ENCODE results near the gene PROZ. TPM values are rescaled to one million over a fixed set of nuclear protein-coding genes. Genes with fewer than 3 reads are reported as not detected.

Gene PROZ
- total RNA-seq, 1 donor from 2014 or later: not detected

GRCh38 chr13:113209759-113210421 is 51.4 kb downstream of the PROZ start:
- no peaks in the 10 kb centered on the region for H3K9me3 Mint-ChIP-seq (ENCODE audit: low read depth)
- peaks cover 18% of the 10 kb centered on the region for H3K4me1 Mint-ChIP-seq (ENCODE audit: low read depth)
- DNase-seq (ENCODE audit: low spot score, unreplicated experiment): peak; percentile 58
- TF ChIP-seq, protein P1, sequence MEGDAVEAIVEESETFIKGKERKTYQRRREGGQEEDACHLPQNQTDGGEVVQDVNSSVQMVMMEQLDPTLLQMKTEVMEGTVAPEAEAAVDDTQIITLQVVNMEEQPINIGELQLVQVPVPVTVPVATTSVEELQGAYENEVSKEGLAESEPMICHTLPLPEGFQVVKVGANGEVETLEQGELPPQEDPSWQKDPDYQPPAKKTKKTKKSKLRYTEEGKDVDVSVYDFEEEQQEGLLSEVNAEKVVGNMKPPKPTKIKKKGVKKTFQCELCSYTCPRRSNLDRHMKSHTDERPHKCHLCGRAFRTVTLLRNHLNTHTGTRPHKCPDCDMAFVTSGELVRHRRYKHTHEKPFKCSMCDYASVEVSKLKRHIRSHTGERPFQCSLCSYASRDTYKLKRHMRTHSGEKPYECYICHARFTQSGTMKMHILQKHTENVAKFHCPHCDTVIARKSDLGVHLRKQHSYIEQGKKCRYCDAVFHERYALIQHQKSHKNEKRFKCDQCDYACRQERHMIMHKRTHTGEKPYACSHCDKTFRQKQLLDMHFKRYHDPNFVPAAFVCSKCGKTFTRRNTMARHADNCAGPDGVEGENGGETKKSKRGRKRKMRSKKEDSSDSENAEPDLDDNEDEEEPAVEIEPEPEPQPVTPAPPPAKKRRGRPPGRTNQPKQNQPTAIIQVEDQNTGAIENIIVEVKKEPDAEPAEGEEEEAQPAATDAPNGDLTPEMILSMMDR (IDR thresholded peaks at IDR 0.05; ENCODE audit: unreplicated experiment): no peak
- peak overlapping the region; percentile 81 for H3K4me3 Mint-ChIP-seq (ENCODE audit: low read depth)
- H3K36me3 Mint-ChIP-seq (ENCODE audit: insufficient read depth): peaks cover 11% of the 10 kb centered on the region
- H3K27ac Mint-ChIP-seq: peak overlapping the region; percentile 90
- H3K27me3 Mint-ChIP-seq: no peaks in the 10 kb centered on the region

GRCh38 chr13:113210833-113211232 is 52.4 kb downstream of the PROZ start:
- Mint-ChIP-seq H3K4me1 (ENCODE audit: low read depth) (peaks cover 18% of the 10 kb centered on the region), H3K36me3 (ENCODE audit: insufficient read depth) (peaks cover 7% of the 10 kb centered on the region), H3K27me3 (no peaks in the 10 kb centered on the region), H3K4me3 (ENCODE audit: low read depth) (peak overlapping the region; percentile 81), H3K27ac (no peak overlapping the region), H3K9me3 (ENCODE audit: low read depth) (no peaks in the 10 kb centered on the region)
- no peak for DNase-seq (ENCODE audit: low spot score, unreplicated experiment)
- TF ChIP-seq, protein P1 (IDR thresholded peaks at IDR 0.05; ENCODE audit: unreplicated experiment): no peak

DNA sequence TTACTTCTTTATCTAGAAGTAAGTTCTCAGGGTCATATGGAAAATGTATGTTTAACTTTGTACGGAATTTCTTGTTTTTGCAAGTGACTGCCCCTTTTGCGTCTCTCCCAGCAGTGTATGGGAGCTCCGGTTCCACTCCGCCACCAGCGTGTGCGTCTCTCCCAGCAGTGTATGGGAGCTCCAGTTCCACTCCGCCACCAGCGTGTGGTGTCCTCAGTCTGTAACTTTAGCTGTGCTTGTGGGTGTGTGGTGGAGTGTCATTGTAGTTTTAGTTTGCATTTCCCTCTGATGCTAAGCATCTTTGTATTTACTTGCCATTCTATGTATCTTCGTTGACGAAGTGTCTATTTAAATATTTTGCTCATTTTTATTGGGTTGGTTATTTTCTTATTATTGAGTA is 53.3 kb downstream of the PROZ start:
- DNase-seq (ENCODE audit: low spot score, unreplicated experiment): no peak
- TF ChIP-seq, protein P1 (IDR thresholded peaks at IDR 0.05; ENCODE audit: unreplicated experiment): peak; percentile 32

GRCh38 chr13:113216254-113217048 is 58.0 kb downstream of the PROZ start:
- no peak for DNase-seq (ENCODE audit: low spot score, unreplicated experiment)
- Mint-ChIP-seq H3K4me1 (ENCODE audit: low read depth) (peaks cover 5% of the 10 kb centered on the region), H3K27ac (no peak overlapping the region), H3K36me3 (ENCODE audit: insufficient read depth) (peaks cover 10% of the 10 kb centered on the region), H3K9me3 (ENCODE audit: low read depth) (no peaks in the 10 kb centered on the region), H3K4me3 (ENCODE audit: low read depth) (no peak overlapping the region), H3K27me3 (no peaks in the 10 kb centered on the region)
- TF ChIP-seq, protein P1 (IDR thresholded peaks at IDR 0.05; ENCODE audit: unreplicated experiment): no peak

More for the DNA sequence above, 53.3 kb downstream of the PROZ start:
- H3K4me1 Mint-ChIP-seq (ENCODE audit: low read depth): peaks cover 17% of the 10 kb centered on the region
- peaks cover 7% of the 10 kb centered on the region for H3K36me3 Mint-ChIP-seq (ENCODE audit: insufficient read depth)
- H3K4me3 Mint-ChIP-seq (ENCODE audit: low read depth): peak overlapping the region; percentile 81
- H3K9me3 Mint-ChIP-seq (ENCODE audit: low read depth): no peaks in the 10 kb centered on the region
- H3K27me3 Mint-ChIP-seq: no peaks in the 10 kb centered on the region
- no peak overlapping the region for H3K27ac Mint-ChIP-seq

DNA sequence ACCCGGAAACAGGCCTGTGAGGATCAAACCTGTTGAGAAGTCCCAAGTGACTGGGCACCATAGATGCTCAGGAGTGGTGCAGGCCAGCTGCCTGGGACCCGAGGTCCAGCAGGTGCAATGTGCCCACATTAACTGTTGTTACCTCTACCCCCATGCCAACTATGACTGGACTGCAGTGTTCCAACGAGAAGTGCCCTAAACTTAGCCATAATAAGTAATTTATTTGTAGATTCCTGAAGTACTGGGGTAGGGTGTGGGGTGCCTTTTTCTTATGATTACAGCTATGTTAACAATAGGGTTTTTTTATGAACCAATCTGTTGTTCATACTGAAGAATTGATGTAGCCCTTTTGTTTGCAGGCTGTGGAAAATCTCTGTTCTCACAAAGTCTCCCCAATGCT is 60.1 kb downstream of the PROZ start:
- TF ChIP-seq, protein P1 (IDR thresholded peaks at IDR 0.05; ENCODE audit: unreplicated experiment): no peak
- Mint-ChIP-seq H3K4me1 (ENCODE audit: low read depth) (peaks cover 5% of the 10 kb centered on the region), H3K9me3 (ENCODE audit: low read depth) (no peaks in the 10 kb centered on the region), H3K36me3 (ENCODE audit: insufficient read depth) (peaks cover 13% of the 10 kb centered on the region), H3K27ac (no peak overlapping the region), H3K4me3 (ENCODE audit: low read depth) (no peak overlapping the region), H3K27me3 (no peaks in the 10 kb centered on the region)
- DNase-seq (ENCODE audit: low spot score, unreplicated experiment): no peak
